ENCODE results near the gene ZNF311.
"Not testable (repeated sequence)": the region's sequence is repeated elsewhere in the genome, so short reads cannot be mapped to it uniquely, and the experiment has no call there.

ZNF311 gene

DNA sequence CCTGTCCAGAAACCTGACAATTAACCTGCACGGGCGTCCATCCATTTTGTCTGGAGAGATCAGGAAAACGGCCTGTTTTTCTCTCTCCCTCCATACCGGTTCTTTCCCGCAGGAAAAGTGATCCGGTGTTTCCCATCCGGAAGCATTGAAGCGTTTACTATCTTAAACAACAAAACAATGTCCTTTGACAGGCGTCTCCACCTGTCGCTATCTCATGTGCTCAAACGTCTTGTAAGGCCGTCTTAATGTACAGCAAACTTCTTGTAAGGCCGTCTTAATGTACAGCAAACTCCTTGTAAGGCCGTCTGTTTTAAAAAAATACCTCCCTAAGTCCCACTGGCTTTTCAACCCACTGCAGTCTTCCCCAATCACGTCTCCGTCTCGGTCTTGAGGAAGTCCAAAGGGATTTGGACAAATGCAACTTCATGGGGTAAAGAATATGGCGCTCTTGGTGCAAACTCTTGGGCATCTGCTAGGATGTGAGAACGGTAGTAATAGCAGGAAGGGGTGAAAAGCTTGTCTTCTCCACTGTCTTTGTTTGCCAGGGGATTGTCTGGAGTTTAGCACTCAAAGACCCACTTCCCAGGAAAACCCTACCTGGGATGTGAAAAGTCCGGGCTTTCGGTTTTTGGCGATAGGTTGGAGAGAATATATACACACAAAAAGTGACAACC lies 51.4 kb downstream of the ZNF311 start:
- DNase-seq (ENCODE audit: extremely low spot score): no peak
- ChIA-PET CTCF (interaction anchor here (1.2 to 1.9 kb wide), 2 partner anchors 23 to 105 kb away, joined by 3 to 6 read pairs; no protein-coding TSS in a partner anchor), POLR2A (no interaction called here)
- TF ChIP-seq, protein P1, sequence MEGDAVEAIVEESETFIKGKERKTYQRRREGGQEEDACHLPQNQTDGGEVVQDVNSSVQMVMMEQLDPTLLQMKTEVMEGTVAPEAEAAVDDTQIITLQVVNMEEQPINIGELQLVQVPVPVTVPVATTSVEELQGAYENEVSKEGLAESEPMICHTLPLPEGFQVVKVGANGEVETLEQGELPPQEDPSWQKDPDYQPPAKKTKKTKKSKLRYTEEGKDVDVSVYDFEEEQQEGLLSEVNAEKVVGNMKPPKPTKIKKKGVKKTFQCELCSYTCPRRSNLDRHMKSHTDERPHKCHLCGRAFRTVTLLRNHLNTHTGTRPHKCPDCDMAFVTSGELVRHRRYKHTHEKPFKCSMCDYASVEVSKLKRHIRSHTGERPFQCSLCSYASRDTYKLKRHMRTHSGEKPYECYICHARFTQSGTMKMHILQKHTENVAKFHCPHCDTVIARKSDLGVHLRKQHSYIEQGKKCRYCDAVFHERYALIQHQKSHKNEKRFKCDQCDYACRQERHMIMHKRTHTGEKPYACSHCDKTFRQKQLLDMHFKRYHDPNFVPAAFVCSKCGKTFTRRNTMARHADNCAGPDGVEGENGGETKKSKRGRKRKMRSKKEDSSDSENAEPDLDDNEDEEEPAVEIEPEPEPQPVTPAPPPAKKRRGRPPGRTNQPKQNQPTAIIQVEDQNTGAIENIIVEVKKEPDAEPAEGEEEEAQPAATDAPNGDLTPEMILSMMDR (IDR thresholded peaks at IDR 0.05; ENCODE audit: control extremely low read depth, extremely low read depth, low read depth, missing control alignments): no peak

DNA sequence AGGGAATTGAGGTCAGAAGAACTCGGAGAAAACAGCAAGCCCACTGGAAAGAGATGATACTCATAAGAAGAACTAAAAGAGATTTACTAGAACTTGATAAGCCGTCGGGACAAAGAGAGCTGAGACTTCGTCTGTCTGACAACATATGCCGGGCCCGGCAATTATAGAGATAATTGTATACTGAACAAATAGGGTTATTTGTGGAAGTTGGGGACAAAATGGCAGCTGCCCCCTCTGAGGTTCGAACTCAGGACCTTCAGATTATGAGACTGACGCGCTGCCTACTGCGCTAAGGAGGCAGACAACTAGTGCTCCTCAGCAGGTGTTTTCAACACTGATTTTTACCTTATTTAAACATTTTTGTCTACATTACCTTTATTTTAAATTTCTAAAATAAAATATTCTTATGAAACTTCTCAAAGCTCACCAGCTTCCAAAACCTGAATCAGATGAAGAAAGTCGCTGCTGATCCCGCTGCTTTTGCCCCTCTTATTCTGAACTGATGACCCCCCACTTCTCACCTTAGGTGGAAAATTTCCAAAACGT lies 52.0 kb downstream of the ZNF311 start:
- ChIA-PET CTCF (interaction anchor here (0.9 to 1.9 kb wide), 5 partner anchors 24 to 116 kb away, joined by 3 to 7 read pairs (median 4); no protein-coding TSS in a partner anchor), POLR2A (no interaction called here)
- peak; percentile 65 for DNase-seq (ENCODE audit: extremely low spot score)
- TF ChIP-seq, protein P1 (IDR thresholded peaks at IDR 0.05; ENCODE audit: control extremely low read depth, extremely low read depth, low read depth, missing control alignments): no peak

DNA sequence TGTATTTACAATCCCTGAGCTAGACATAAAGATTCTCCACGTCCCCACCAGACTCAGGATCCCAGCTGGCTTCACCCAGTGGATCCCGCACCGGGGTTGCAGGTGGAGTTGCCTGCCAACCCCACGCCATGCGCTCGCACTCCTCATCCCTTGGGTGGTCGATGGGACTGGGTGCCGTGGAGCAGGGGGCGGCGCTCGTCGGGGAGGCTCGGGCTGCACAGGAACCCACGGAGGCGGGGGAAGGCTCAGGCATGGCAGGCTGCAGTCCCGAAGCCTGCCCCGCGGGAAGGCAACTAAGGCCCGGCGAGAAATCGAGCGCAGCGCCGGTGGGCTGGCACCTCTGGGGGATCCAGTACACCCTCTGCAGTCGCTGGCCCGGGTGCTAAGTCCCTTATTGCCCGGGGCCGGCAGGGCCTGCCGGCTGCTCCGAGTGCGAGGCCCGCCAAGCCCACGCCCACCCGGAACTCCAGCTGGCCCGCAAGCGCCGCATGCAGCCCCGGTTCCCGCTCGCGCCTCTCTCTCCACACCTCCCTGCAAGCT lies 55.4 kb downstream of the ZNF311 start:
- not testable (repeated sequence) for DNase-seq (ENCODE audit: extremely low spot score)
- ChIA-PET POLR2A (interaction anchor here (0.6 kb wide), 1 partner anchor 27 kb away, joined by 3 read pairs; no protein-coding TSS in a partner anchor), CTCF (interaction anchor here (0.6 kb wide), 1 partner anchor 113 kb away, joined by 3 read pairs; no protein-coding TSS in a partner anchor)

DNA sequence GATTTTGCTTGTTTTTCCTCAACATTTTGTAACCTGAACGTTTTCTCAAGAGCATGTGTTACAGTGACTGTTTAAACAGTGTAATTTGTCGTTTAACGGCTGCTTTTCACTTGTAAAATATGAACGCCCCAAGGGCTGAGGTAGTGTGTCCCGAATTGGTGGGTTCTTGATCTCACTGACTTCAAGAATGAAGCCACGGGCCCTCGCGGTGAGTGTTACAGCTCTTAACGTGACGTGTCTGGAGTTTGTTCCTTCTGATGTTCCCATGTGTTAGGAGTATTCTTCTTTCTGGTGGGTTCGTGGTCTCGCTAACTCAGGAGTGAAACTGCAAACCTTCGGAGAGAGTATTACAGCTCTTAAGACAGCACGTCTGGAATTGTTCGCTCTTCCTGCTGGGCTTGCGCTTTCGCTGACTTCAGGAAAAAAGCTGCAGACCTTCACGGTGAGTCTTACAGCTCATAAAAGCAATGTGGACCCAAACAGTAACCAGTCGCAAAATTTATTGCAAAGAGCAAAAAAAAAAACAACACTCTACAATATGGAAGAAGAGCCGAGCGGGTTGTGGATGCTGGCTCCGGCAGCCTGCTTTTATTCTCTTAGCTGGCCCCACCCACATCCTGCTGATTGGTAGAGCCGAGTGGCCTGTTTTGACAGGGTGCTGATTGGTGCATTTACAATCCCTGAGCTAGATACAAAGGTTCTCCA lies 56.2 kb downstream of the ZNF311 start:
- POLR2A ChIA-PET: interaction anchor here (0.6 kb wide), 1 partner anchor 26 kb away, joined by 3 read pairs; no protein-coding TSS in a partner anchor
- no peak for DNase-seq (ENCODE audit: extremely low spot score)
- TF ChIP-seq, protein P1 (IDR thresholded peaks at IDR 0.05; ENCODE audit: control extremely low read depth, extremely low read depth, low read depth, missing control alignments): no peak
- CTCF ChIA-PET: interaction anchor here (0.6 to 0.9 kb wide), 2 partner anchors 28 to 113 kb away, joined by 3 read pairs; no protein-coding TSS in a partner anchor

DNA sequence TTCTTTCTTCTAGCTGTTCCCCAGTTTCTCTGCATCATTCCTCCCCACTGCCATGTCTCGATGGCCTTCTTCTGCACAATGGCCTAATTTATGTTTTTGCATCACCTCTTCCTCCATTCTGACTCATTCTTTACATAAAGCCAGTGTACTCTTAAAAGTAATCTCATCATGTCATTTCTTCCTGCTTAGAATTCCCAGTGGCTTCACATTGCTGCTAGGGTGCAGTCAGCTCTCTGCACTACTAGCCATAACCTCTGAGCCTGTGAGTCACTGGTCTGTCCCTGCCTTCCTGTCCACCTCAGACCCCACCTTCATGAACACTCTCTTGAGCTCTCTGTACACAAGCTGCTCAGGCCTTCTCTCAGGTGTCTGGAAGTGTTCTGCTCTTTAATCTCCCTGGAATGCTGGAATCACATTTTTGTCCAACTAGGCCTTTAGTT lies 57.3 kb downstream of the ZNF311 start:
- CTCF ChIA-PET: interaction anchor here (0.9 to 1.0 kb wide), 2 partner anchors 110 to 111 kb away, joined by 3 to 4 read pairs; no protein-coding TSS in a partner anchor
- POLR2A ChIA-PET: interaction anchor here (0.5 kb wide), 1 partner anchor 52 kb away, joined by 4 read pairs; no protein-coding TSS in a partner anchor
- no peak for DNase-seq (ENCODE audit: extremely low spot score)
- TF ChIP-seq, protein P1 (IDR thresholded peaks at IDR 0.05; ENCODE audit: control extremely low read depth, extremely low read depth, low read depth, missing control alignments): no peak

DNA sequence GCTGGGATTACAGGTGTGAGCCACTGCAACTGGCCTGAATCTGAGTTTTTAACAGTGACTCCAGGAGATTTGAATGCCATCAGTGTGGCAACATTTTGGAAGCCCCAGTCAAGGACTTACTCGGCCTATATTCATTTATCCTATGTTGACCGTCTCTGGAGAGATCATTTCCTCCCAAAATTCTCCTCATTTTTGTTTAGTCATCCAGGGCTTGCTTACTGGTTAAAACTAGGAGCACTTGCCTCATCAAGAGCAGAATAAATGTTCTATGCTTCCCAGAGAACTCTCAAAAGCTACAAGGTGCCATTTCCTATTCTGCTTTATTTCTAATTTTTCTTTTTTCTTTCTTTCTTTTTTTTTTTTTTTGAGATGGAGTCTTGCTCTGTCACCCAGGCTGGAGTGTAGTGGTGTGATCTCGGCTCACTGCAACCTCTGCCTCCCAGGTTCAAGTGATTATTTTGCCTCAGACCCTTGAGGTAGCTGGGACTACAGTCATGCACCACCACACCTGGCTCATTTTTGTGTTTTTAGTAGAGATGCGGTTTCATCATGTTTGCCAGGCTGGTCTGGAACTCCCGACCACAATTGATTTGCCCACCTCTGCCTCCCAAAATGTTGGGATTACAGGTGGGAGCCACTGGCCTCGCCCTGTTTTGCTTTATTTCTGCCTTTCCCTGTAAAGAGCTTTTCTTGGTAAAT lies 57.9 kb downstream of the ZNF311 start:
- no peak for DNase-seq (ENCODE audit: extremely low spot score)
- ChIA-PET POLR2A (no interaction called here), CTCF (interaction anchor here (0.9 to 1.0 kb wide), 2 partner anchors 109 to 110 kb away, joined by 3 to 4 read pairs; no protein-coding TSS in a partner anchor)
- TF ChIP-seq, protein P1 (IDR thresholded peaks at IDR 0.05; ENCODE audit: control extremely low read depth, extremely low read depth, low read depth, missing control alignments): no peak

Measured in GM10248 (cell line).